ENCODE measurements around the gene CMIP.

Gene CMIP

GRCh38 chr16:81729451-81729850, 284.8 kb downstream of the CMIP start:
- no peak overlapping the region for H3K9ac ChIP-seq (ENCODE audit: low read length)
- H2BK120ac ChIP-seq (ENCODE audit: low read depth, low read length): no peak overlapping the region
- H4K91ac ChIP-seq (ENCODE audit: low read length): peak overlapping the region; percentile 6
- WGBS: 52% methylated on average over 16 of the region's 16 CpGs
- no peak overlapping the region for H3K4me2 ChIP-seq (ENCODE audit: low read length, poor library complexity, severe bottlenecking)
- no peak for DNase-seq
- no peaks in the 10 kb centered on the region for H3K79me1 ChIP-seq (replicated peaks; ENCODE audit: low read length, poor library complexity, severe bottlenecking)
- no peaks in the 10 kb centered on the region for H3K36me3 ChIP-seq (ENCODE audit: control insufficient read depth in 1 of 2, insufficient read depth in 2 of 2, low read depth in 1 of 2, low read length in 2 of 2)
- no peak overlapping the region for H2BK12ac ChIP-seq (ENCODE audit: low read length in 2 of 2)
- H3K9me3 ChIP-seq (ENCODE audit: control insufficient read depth, low read length): no peaks in the 10 kb centered on the region
- H2AFZ ChIP-seq (ENCODE audit: low read depth, low read length): no peak overlapping the region
- H3K23ac ChIP-seq (ENCODE audit: low read length in 2 of 2): no peak overlapping the region
- H2BK5ac ChIP-seq (ENCODE audit: low read depth, low read length, poor library complexity, severe bottlenecking): no peak overlapping the region
- no peak overlapping the region for H3K14ac ChIP-seq (ENCODE audit: low read length in 2 of 2)
- H3K4ac ChIP-seq (ENCODE audit: low read depth in 1 of 2, low read length in 2 of 2): no peak overlapping the region
- peaks cover 16% of the 10 kb centered on the region for H3K4me1 ChIP-seq (ENCODE audit: control insufficient read depth, insufficient read depth, low read depth, low read length)
- H2AK5ac ChIP-seq (ENCODE audit: low read length, severe bottlenecking): peak overlapping the region; percentile 7
- H3K27me3 ChIP-seq (ENCODE audit: control insufficient read depth in 1 of 2, insufficient read depth in 1 of 2, low read length in 2 of 2): peaks cover 3 to 38% of the 10 kb centered on the region in 2 experiments
- H3K18ac ChIP-seq (ENCODE audit: low read depth in 1 of 2, low read length in 2 of 2): peak overlapping the region in 1 of 2 experiments; percentile 46
- no peak overlapping the region for H3K27ac ChIP-seq (ENCODE audit: low read length, poor library complexity, severe bottlenecking)
- peak overlapping the region; percentile 90 for H4K8ac ChIP-seq (ENCODE audit: low read length)
- no peak overlapping the region for H3K4me3 ChIP-seq (ENCODE audit: insufficient read depth in 1 of 2, low read depth in 1 of 2, low read length in 2 of 2)
- no peak overlapping the region for H2BK15ac ChIP-seq (ENCODE audit: low read depth, poor library complexity, severe bottlenecking)

- Histone ChIP-seq H3K27ac (ENCODE audit: low read length, poor library complexity, severe bottlenecking) (peak overlapping the region; percentile 89), H3K36me3 (ENCODE audit: control insufficient read depth in 1 of 2, insufficient read depth in 2 of 2, low read depth in 1 of 2, low read length in 2 of 2) (no peaks in the 10 kb centered on the region), H3K4me2 (ENCODE audit: low read length, poor library complexity, severe bottlenecking) (peak overlapping the region; percentile 52), H2BK15ac (ENCODE audit: low read depth, poor library complexity, severe bottlenecking) (no peak overlapping the region), H2BK120ac (ENCODE audit: low read depth, low read length) (no peak overlapping the region), H4K8ac (ENCODE audit: low read length) (peak overlapping the region; percentile 84), H3K14ac (ENCODE audit: low read length in 2 of 2) (no peak overlapping the region), H3K4me1 (ENCODE audit: control insufficient read depth, insufficient read depth, low read depth, low read length) (peaks cover 16% of the 10 kb centered on the region), H3K4ac (ENCODE audit: low read depth in 1 of 2, low read length in 2 of 2) (peak overlapping the region; percentile 3 to 13), H3K27me3 (ENCODE audit: control insufficient read depth in 1 of 2, insufficient read depth in 1 of 2, low read length in 2 of 2) (peaks cover 0 to 28% of the 10 kb centered on the region in 2 experiments), H4K91ac (ENCODE audit: low read length) (peak overlapping the region; percentile 65), H3K4me3 (ENCODE audit: insufficient read depth in 1 of 2, low read depth in 1 of 2, low read length in 2 of 2) (peak overlapping the region; percentile 31 to 74), H3K79me1 (replicated peaks; ENCODE audit: low read length, poor library complexity, severe bottlenecking) (no peaks in the 10 kb centered on the region), H2AK5ac (ENCODE audit: low read length, severe bottlenecking) (peak overlapping the region; percentile 46), H2BK12ac (ENCODE audit: low read length in 2 of 2) (no peak overlapping the region), H3K9ac (ENCODE audit: low read length) (peak overlapping the region; percentile 80), H3K18ac (ENCODE audit: low read depth in 1 of 2, low read length in 2 of 2) (peak overlapping the region; percentile 10 to 34), H2BK5ac (ENCODE audit: low read depth, low read length, poor library complexity, severe bottlenecking) (peak overlapping the region; percentile 66), H2AFZ (ENCODE audit: low read depth, low read length) (peak overlapping the region; percentile 80), H3K9me3 (ENCODE audit: control insufficient read depth, low read length) (no peaks in the 10 kb centered on the region), H3K23ac (ENCODE audit: low read length in 2 of 2) (no peak overlapping the region)
- peak; percentile 90 for DNase-seq
- WGBS: 6% methylated on average over 44 of the region's 47 CpGs
Measured at GRCh38 chr16:81730090-81731051, 285.8 kb downstream of the CMIP start.

- Histone ChIP-seq H2AK5ac (ENCODE audit: low read length, severe bottlenecking) (no peak overlapping the region), H4K8ac (ENCODE audit: low read length) (no peak overlapping the region), H3K23ac (ENCODE audit: low read length in 2 of 2) (no peak overlapping the region), H3K9ac (ENCODE audit: low read length) (no peak overlapping the region), H3K79me1 (replicated peaks; ENCODE audit: low read length, poor library complexity, severe bottlenecking) (no peaks in the 10 kb centered on the region), H2BK15ac (ENCODE audit: low read depth, poor library complexity, severe bottlenecking) (no peak overlapping the region), H2BK120ac (ENCODE audit: low read depth, low read length) (no peak overlapping the region), H3K4me3 (ENCODE audit: insufficient read depth in 1 of 2, low read depth in 1 of 2, low read length in 2 of 2) (no peak overlapping the region), H3K27ac (ENCODE audit: low read length, poor library complexity, severe bottlenecking) (peak overlapping the region; percentile 89), H2BK12ac (ENCODE audit: low read length in 2 of 2) (no peak overlapping the region), H3K14ac (ENCODE audit: low read length in 2 of 2) (no peak overlapping the region), H3K9me3 (ENCODE audit: control insufficient read depth, low read length) (no peaks in the 10 kb centered on the region), H3K18ac (ENCODE audit: low read depth in 1 of 2, low read length in 2 of 2) (no peak overlapping the region), H2AFZ (ENCODE audit: low read depth, low read length) (no peak overlapping the region), H4K91ac (ENCODE audit: low read length) (no peak overlapping the region), H3K36me3 (ENCODE audit: control insufficient read depth in 1 of 2, insufficient read depth in 2 of 2, low read depth in 1 of 2, low read length in 2 of 2) (no peaks in the 10 kb centered on the region), H2BK5ac (ENCODE audit: low read depth, low read length, poor library complexity, severe bottlenecking) (peak overlapping the region; percentile 39), H3K4me2 (ENCODE audit: low read length, poor library complexity, severe bottlenecking) (no peak overlapping the region), H3K4ac (ENCODE audit: low read depth in 1 of 2, low read length in 2 of 2) (no peak overlapping the region), H3K4me1 (ENCODE audit: control insufficient read depth, insufficient read depth, low read depth, low read length) (peaks cover 16% of the 10 kb centered on the region), H3K27me3 (ENCODE audit: control insufficient read depth in 1 of 2, insufficient read depth in 1 of 2, low read length in 2 of 2) (peaks cover 0 to 20% of the 10 kb centered on the region in 2 experiments)
- 85% methylated on average over 8 of the region's 8 CpGs for WGBS
- no peak for DNase-seq
Measured at GRCh38 chr16:81731649-81732048, 287.0 kb downstream of the CMIP start.

- Histone ChIP-seq H3K27me3 (ENCODE audit: control insufficient read depth in 1 of 2, insufficient read depth in 1 of 2, low read length in 2 of 2) (peaks cover 0 to 14% of the 10 kb centered on the region in 2 experiments), H2BK12ac (ENCODE audit: low read length in 2 of 2) (no peak overlapping the region), H4K91ac (ENCODE audit: low read length) (no peak overlapping the region), H2AK5ac (ENCODE audit: low read length, severe bottlenecking) (no peak overlapping the region), H2BK5ac (ENCODE audit: low read depth, low read length, poor library complexity, severe bottlenecking) (no peak overlapping the region), H2BK15ac (ENCODE audit: low read depth, poor library complexity, severe bottlenecking) (no peak overlapping the region), H3K79me1 (replicated peaks; ENCODE audit: low read length, poor library complexity, severe bottlenecking) (no peaks in the 10 kb centered on the region), H2AFZ (ENCODE audit: low read depth, low read length) (no peak overlapping the region), H3K4me3 (ENCODE audit: insufficient read depth in 1 of 2, low read depth in 1 of 2, low read length in 2 of 2) (no peak overlapping the region), H3K27ac (ENCODE audit: low read length, poor library complexity, severe bottlenecking) (no peak overlapping the region), H3K23ac (ENCODE audit: low read length in 2 of 2) (no peak overlapping the region), H3K9me3 (ENCODE audit: control insufficient read depth, low read length) (no peaks in the 10 kb centered on the region), H3K4ac (ENCODE audit: low read depth in 1 of 2, low read length in 2 of 2) (no peak overlapping the region), H4K8ac (ENCODE audit: low read length) (no peak overlapping the region), H3K36me3 (ENCODE audit: control insufficient read depth in 1 of 2, insufficient read depth in 2 of 2, low read depth in 1 of 2, low read length in 2 of 2) (no peaks in the 10 kb centered on the region), H3K18ac (ENCODE audit: low read depth in 1 of 2, low read length in 2 of 2) (no peak overlapping the region), H3K4me2 (ENCODE audit: low read length, poor library complexity, severe bottlenecking) (no peak overlapping the region), H3K9ac (ENCODE audit: low read length) (no peak overlapping the region), H3K4me1 (ENCODE audit: control insufficient read depth, insufficient read depth, low read depth, low read length) (peaks cover 16% of the 10 kb centered on the region), H2BK120ac (ENCODE audit: low read depth, low read length) (no peak overlapping the region), H3K14ac (ENCODE audit: low read length in 2 of 2) (no peak overlapping the region)
- WGBS: 100% methylated on average over 1 of the region's 1 CpG
- DNase-seq: no peak
Measured at GRCh38 chr16:81732699-81733098, 288.1 kb downstream of the CMIP start.
